Activated T-helper 1 cell treated with Interleukin-2 at 50 U/mL for 16 hours (primary cell): Measurements from ENCODE around the gene CXADR.
A peak's percentile ranks its signal among the peaks of the same experiment; 100 is the strongest.
"Not testable (repeated sequence)": the region's sequence is repeated elsewhere in the genome, so short reads cannot be mapped to it uniquely, and the experiment has no call there.

ENCODE experiments used
- DNase-seq: peaks from one replicate; pipeline ENCODE4 v3.0.0-alpha.2; 2020; ENCODE audit warnings: low read depth

CXADR gene

GRCh38 chr21:17512253-17513213 lies at the start of gene CXADR:
TSS of gene CXADR (plus strand) at chr21:17513043. CDS start at chr21:17513130, 87 bp downstream.
- peak; percentile 76 for DNase-seq

- DNase-seq = no peak
Measured at GRCh38 chr21:17466166-17466565, 46.7 kb upstream of the CXADR start.

- DNase-seq = no peak
Measured at GRCh38 chr21:17467392-17467791, 45.5 kb upstream of the CXADR start.

GRCh38 chr21:17467829-17468228 lies 45.0 kb upstream of the CXADR start:
- DNase-seq = no peak

GRCh38 chr21:17468698-17469097 lies 44.1 kb upstream of the CXADR start:
- DNase-seq = no peak

- no peak for DNase-seq
Measured at GRCh38 chr21:17469727-17470126, 43.1 kb upstream of the CXADR start.

- no peak for DNase-seq
Measured at GRCh38 chr21:17472182-17472581, 40.7 kb upstream of the CXADR start.

GRCh38 chr21:17472592-17473271 lies 40.1 kb upstream of the CXADR start:
- no peak for DNase-seq

GRCh38 chr21:17476006-17476405 lies 36.8 kb upstream of the CXADR start:
- DNase-seq = no peak

GRCh38 chr21:17478156-17478555 lies 34.7 kb upstream of the CXADR start:
- not testable (repeated sequence) for DNase-seq

GRCh38 chr21:17479606-17480005 lies 33.2 kb upstream of the CXADR start:
- no peak for DNase-seq

GRCh38 chr21:17482928-17483327 lies 29.9 kb upstream of the CXADR start:
- no peak for DNase-seq

- no peak for DNase-seq
Measured at GRCh38 chr21:17488620-17489019, 24.2 kb upstream of the CXADR start.

GRCh38 chr21:17489565-17489964 lies 23.3 kb upstream of the CXADR start:
- not testable (repeated sequence) for DNase-seq

- DNase-seq = no peak
Measured at GRCh38 chr21:17491716-17492414, 21.0 kb upstream of the CXADR start.

GRCh38 chr21:17492415-17493168 lies 20.3 kb upstream of the CXADR start:
- no peak for DNase-seq

GRCh38 chr21:17494051-17494450 lies 18.8 kb upstream of the CXADR start:
- no peak for DNase-seq

- DNase-seq = no peak
Measured at GRCh38 chr21:17495680-17496079, 17.2 kb upstream of the CXADR start.

GRCh38 chr21:17497316-17497715 lies 15.5 kb upstream of the CXADR start:
- no peak for DNase-seq

- no peak for DNase-seq
Measured at GRCh38 chr21:17498586-17498985, 14.3 kb upstream of the CXADR start.

- no peak for DNase-seq
Measured at GRCh38 chr21:17501107-17502006, 11.5 kb upstream of the CXADR start.
